Ovary (tissue), 3 donors: ENCODE data around the gene ZNF133.

Source experiments
- EP300 ChIP-seq: sonication (generic); formaldehyde crosslinking; IDR thresholded peaks from one replicate; pipeline ENCODE4 v1.6.1; 2017; ENCODE audit warnings: antibody characterized with exemption
- POLR2A ChIP-seq: fragments of 450-650 bp; IDR thresholded peaks from one replicate; pipeline ENCODE4 v1.6.1; 2017; ENCODE audit warnings: antibody characterized with exemption, mild to moderate bottlenecking, moderate library complexity
- TF ChIP-seq, protein P1 (sequence below), 3 donors: fragments of 450-650 bp in 2 of 3; fragments of 200-600 bp in 1 of 3; IDR thresholded peaks; one replicate each; pipeline versions ENCODE4 v1.5.1 to v1.8.0; 2016 to 2022; ENCODE audit warnings: antibody characterized with exemption in 3 of 3, mild to moderate bottlenecking in 1 of 3
- donor health status: DM: no; HTN: no; CAD: no.

DNA sequence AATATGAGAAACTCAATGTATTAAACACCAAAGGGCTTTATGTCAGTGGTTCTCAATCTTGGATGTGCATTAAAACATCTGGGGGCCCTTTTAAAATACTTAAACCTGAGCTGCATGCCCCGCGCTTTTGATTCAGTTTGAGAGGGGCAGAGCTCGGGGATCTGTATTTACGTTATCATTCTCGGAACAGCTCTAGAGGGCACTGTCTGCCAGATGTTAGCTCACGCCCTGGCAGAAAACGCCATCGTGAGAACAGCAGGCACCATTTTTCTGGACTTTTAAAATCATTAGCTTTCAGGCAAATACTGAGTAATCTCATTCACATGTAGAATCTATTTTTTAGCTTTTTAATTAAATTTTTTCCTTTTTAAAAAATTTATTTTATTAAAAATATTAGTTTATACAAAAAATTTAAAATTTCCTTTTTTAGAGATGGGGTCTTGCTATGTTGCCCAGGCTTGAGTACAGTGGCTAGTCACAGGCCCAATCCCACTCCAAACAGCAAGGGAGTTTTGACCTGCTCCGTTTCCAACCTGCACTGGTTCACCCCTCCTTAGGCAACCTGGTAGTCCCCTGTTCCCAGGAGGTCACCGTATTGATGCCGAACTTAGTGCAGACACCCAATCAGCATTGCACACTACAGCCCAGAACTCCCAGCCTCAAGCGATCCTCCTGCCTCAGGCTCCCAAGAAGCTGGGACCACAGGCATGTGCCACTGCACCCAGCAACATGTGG, 30.0 kb upstream of the ZNF133 start:
- TF ChIP-seq, protein P1, sequence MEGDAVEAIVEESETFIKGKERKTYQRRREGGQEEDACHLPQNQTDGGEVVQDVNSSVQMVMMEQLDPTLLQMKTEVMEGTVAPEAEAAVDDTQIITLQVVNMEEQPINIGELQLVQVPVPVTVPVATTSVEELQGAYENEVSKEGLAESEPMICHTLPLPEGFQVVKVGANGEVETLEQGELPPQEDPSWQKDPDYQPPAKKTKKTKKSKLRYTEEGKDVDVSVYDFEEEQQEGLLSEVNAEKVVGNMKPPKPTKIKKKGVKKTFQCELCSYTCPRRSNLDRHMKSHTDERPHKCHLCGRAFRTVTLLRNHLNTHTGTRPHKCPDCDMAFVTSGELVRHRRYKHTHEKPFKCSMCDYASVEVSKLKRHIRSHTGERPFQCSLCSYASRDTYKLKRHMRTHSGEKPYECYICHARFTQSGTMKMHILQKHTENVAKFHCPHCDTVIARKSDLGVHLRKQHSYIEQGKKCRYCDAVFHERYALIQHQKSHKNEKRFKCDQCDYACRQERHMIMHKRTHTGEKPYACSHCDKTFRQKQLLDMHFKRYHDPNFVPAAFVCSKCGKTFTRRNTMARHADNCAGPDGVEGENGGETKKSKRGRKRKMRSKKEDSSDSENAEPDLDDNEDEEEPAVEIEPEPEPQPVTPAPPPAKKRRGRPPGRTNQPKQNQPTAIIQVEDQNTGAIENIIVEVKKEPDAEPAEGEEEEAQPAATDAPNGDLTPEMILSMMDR (IDR thresholded peaks at IDR 0.05): no peak
- TF ChIP-seq POLR2A (no peak), EP300 (no peak)
